Prostate gland (tissue), 2 donors: ENCODE measurements around the gene TMEM30A.

Experiments
- CTCF ChIP-seq, 4 experiments: fragments of 200-600 bp in 2 of 4; fragments of 450-650 bp in 2 of 4; sonication (generic) in 2 of 4; IDR thresholded peaks; 1 replicate in 3 of 4; 2 replicates in 1 of 4; pipeline ENCODE4 v1.5.1; 2016 to 2019; ENCODE audit warnings: antibody characterized with exemption in 4 of 4, mild to moderate bottlenecking in 2 of 4, moderate library complexity in 2 of 4
- POLR2A ChIP-seq: fragments of 450-650 bp; IDR thresholded peaks from one replicate; pipeline ENCODE4 v1.6.1; 2016; ENCODE audit warnings: antibody characterized with exemption, mild to moderate bottlenecking
- POLR2AphosphoS5 ChIP-seq: sonication (generic); formaldehyde crosslinking; IDR thresholded peaks from one replicate; pipeline ENCODE4 v1.6.1; 2017; ENCODE audit warnings: antibody characterized with exemption

GRCh38 chr6:75302280-75302679, 17.7 kb upstream of the TMEM30A start:
- TF ChIP-seq CTCF (IDR thresholded peaks at IDR 0.05): no peak
- TF ChIP-seq POLR2A: no peak
- no peak for TF ChIP-seq POLR2AphosphoS5
